Activated CD8-positive, alpha-beta memory T cell treated with anti-CD3 and anti-CD28 coated beads for 4 hours (primary cell): ENCODE data around the gene FFAR3.
"Not testable (repeated sequence)": the region's sequence is repeated elsewhere in the genome, so short reads cannot be mapped to it uniquely, and the experiment has no call there.

ENCODE experiments used
- DNase-seq, 2 donors: peaks; one replicate each; pipeline ENCODE4 v3.0.0-alpha.2; 2020; ENCODE audit warnings: low read depth in 2 of 2

FFAR3 gene

GRCh38 chr19:35351411-35352176 is 6.7 kb upstream of the FFAR3 start:
- no peak for DNase-seq

DNA sequence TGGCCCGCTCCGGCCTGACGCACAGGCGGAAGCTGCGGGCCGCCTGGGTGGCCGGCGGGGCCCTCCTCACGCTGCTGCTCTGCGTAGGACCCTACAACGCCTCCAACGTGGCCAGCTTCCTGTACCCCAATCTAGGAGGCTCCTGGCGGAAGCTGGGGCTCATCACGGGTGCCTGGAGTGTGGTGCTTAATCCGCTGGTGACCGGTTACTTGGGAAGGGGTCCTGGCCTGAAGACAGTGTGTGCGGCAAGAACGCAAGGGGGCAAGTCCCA is 6.1 kb upstream of the FFAR3 start:
- DNase-seq, result no peak

DNA sequence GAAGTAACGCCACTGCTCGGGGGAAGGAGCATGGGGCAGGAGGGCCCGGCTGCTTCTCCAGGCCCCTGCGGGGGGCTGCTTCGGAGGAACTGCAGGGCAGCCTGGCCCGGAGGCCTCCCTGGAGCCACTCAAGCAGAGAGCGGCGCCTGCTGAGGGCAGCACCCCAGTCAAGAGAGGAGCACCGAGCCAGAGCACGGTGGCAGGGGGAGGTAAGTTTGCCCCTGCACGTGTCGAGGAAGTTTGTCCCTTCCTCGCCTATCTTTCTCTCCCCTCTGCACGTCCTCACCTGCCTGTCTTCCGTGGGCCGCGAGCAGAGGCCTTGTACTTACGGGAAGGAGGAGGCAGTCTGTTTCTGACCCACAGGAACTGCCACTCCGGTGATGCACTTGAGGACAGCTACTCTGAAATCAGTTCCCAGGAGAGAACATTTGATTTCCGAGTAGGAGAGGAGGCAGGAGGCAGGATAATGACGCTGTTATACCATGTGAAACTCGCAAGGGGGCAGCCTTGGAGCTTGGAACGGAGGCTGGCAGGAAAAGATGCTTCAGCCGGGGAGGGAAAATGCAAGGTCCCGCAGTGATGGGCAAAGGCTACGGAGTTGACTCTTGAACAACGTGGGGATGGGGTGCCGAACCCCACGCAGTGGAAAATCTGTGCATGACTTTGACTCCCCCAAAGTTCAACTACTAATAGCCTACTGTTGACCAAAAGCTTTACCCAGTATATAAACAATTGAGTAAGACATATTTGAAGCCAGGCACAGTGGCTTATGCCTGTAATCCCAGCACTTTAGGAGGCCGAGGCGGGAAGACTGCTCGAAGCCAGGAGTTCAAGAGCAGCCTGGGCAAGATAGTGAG is 5.6 kb upstream of the FFAR3 start:
- peak; percentile 32 to 47 for DNase-seq

DNA sequence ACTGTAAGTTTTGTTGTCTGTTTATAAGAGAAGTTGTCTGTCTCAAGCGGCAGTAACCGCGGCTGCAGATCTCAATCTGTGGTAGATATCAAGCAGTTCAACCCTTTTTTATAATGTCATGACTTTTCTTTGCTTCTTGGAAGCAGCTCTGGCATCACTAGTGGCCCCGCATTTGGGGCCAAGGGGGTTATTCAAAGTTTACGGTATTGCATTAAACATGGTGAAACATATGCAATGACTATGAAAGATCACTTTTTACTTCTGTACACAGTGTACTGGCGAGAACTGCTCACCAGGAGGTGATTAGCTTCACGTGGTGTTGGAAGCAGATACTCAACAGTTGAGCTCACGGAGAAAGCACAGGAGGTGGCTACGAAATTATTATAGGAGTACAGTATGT is 4.6 kb upstream of the FFAR3 start:
- DNase-seq, result no peak

DNA sequence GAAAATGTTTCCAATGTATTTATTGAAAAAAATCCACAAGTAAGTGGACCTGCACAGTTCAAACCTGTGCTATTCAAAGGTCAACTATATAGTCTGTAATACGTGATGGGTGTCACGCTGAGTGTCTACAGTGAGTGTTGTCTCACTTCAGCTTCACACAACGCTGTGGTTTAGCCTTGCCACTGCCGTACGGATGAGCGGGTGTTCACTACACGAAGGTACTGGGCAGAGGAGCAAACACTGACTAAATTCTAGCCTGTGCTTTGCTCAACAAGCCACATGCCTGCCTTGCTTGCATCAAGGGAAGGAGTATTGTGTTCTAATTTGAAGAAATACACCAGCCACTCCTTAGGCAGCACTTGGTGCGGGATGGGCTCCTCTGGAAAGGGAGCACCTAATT is 3.4 kb upstream of the FFAR3 start:
- no peak for DNase-seq

DNA sequence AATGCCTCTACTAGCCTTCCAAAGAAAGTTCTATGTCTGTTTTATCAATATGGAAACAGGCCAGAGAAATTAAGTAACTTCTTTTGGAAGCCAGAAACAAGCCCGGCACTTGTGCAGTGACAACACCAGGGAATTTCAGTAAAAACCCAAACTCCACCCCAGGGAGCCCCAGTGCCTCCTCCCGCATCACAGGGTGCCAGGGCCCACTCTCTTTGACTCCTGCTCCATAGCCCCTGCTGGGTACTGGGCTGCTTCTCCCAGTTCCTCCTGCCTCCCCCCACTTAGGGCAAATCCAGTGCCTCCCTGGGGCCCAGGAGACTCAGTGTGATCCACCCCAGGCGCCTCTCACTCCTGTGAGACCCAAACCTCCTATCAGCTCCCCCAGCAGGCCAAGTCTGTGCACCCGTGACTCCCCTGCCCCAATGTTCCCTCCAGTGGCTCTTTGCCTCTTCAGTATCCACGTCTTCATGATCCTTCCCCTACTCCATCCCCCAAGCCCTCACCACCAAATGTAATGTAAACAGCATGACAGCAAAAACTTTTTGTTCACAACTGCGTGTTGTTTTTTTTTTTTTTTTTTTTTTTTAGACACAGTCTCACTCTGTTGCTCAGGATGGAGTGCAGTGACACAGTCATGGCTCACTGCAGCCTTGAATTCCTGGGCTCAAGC is 2.3 kb upstream of the FFAR3 start:
- no peak for DNase-seq

- DNase-seq, result not testable (repeated sequence)
Observed at GRCh38 chr19:35358834-35359233, 574 bp downstream of the FFAR3 start.

DNA sequence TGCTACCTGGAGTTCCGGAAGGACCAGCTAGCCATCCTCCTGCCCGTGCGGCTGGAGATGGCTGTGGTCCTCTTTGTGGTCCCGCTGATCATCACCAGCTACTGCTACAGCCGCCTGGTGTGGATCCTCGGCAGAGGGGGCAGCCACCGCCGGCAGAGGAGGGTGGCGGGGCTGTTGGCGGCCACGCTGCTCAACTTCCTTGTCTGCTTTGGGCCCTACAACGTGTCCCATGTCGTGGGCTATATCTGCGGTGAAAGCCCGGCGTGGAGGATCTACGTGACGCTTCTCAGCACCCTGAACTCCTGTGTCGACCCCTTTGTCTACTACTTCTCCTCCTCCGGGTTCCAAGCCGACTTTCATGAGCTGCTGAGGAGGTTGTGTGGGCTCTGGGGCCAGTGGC is 1.1 kb downstream of the FFAR3 start:
- not testable (repeated sequence) for DNase-seq

DNA sequence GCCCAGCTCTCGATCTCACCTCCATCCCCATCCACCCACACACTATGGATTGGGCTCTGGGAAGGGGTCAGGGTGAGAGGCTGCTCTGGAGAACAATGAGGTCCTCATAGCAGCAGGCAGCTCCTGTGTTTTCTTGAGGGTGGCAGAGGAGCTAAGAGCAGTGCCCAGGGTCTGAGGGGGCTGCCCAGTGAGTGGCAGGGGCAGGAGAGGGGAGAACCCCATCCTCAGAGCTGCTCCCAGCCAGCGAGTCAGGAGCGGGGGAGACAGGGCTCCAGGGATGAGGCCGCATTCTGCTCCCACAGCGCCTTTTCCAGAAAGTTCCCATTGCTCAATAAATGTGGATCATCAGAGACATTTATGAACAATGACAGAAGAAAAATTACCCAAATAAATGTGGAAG is 1.8 kb downstream of the FFAR3 start:
- DNase-seq, result not testable (repeated sequence)

- no peak for DNase-seq
Observed at GRCh38 chr19:35360880-35361420, 2.7 kb downstream of the FFAR3 start.

- DNase-seq, result no peak
Observed at GRCh38 chr19:35362261-35363000, 4.2 kb downstream of the FFAR3 start.

DNA sequence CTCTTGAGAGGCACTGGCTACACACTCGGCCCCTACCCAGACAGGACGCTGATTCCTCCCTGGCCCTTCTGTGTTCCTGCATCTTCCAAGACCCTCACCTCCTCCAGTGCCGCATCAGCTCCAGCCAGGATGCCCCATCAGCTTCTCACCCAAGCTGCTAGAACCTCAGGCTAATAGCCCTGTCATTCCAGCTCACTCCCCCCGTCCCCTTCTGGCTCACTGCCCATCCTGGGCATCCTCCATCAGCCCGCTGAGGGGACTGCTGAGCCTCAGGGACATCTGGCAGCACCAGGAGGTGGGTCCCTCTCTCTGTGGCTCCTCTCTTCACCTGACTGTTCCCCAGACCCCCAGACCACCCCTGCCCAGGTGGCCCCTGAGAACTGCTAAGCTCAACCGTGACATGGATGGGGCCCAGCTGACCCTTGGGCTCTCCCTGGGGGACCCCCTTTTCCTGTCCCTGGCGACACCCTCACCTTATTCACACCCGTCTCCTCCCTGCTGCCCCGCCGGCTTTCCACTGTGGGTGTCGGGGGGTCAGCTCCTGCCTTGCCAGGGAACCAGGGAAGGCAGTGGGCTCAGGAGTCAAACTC is 4.8 kb downstream of the FFAR3 start:
- DNase-seq, result no peak

DNA sequence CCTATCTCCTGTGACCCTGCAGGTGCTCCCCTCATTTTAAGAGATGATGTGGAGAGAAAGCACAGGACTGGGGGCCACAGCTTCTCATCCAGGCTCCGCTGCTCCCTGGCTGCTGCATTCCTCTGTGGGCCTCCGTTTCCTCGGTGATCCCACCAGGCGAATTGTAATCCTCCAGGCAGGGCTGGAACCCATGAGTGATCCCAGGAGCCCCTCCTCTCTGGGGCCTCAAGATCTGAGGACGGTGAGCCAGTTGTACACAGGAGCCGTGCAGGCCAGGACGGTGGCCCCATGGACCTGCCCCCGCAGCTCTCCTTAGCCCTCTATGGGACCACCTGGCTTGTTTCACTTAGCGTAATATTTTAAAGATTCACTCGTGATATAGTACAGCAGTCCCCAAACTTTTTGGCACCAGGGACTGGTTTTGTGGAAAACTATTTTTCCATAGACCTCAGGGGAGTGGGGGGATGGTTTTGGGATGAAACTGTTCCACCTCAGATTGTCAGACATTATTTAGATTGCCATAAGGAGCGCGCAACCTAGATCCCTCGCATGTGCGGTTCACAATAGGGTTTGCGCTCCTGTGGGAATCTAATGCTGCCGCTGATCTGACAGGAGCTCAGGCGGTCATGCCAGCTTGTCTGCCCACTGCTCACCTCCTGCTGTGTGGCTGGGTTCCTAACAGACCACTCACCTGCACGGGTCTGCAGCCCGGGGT is 5.6 kb downstream of the FFAR3 start:
- no peak for DNase-seq

GRCh38 chr19:35365303-35365702 is 7.0 kb downstream of the FFAR3 start:
- no peak for DNase-seq

DNA sequence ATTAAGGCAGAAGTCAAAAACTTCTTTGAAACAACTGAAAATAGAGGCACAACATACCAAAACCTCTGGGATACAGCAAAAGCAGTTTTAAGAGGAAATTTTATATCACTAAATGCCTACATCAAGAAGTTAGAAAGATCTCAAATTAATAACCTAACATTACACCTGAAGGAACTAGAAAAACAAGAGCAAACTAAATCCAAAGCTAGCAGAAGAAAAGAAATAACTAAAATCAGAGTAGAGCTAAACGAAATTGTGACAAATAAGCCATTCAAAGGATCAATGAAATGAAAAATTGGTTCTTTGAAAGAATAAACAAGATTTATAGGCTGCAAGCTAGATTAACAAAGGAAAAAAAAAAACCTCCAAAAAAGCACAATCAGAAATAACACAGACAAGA is 10.1 kb downstream of the FFAR3 start:
- no peak for DNase-seq

DNA sequence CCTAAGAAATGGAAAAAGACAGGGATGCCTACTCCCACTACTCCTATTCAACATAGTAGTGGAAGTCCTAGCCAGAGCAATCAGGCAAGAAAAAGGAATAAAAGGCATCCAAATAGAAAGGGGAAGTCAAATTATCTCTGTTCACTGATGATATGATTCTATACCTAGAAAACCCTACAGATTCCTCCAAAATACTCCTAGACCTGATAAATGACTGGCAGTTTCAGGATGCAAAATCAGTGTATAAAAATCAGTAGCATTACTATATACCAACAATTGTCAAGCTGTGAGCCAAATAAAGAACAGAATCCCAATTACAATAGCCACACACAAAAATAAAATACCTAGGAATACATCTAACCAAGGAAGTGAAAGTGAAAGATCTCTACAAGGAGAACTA is 11.3 kb downstream of the FFAR3 start:
- DNase-seq, result no peak

DNA sequence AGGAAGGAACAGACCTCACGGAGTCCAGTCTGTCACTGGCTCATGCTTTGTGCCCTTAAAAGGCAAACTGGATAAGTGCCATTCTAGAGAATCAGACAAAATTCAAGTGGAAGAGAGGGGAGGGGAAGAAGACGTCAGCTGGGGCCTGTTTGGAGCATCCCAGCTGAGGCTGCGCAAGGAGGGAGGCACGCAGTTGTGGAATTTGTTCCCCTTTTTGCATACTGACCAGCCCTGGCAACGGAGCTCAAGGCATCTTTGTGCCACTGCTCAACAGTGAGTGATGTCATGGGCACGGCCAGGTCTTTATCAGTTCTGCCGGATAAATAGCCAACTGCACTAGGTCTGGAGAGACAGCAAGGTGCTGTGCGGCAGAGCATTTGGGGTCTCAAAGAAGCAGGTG is 12.5 kb downstream of the FFAR3 start, which contains the start of gene GPR42:
Gene GPR42 (plus strand): TSS at position 347 of the 400 bp plus-strand sequence. CDS start 292 bp downstream, outside the sequence.
- DNase-seq, result no peak

DNA sequence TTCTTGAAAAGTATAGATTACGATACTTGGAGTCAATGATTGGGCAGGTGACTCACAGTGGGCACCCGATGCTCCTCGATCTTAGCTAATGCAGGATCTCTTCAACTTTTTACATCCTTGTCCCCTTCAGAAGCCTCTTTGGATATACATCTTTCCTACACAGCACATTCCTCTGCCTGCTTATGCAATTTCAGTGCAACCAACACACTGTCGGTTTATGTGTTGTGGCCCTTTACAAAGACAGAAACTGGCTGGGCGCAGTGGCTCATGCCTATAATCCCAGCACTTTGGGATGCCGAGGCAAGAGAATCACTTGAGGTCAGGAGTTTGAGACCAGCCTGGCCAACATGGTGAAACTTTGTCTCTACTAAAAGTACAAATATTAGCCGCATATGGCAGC is 15.2 kb downstream of the FFAR3 start:
- no peak for DNase-seq

GRCh38 chr19:35374031-35374430 is 15.8 kb downstream of the FFAR3 start:
- not testable (repeated sequence) for DNase-seq

GRCh38 chr19:35375505-35376307 is 17.4 kb downstream of the FFAR3 start:
- no peak for DNase-seq
